A673 (cell line): ENCODE measurements around the gene DRD4. TPM values are rescaled to one million over a fixed set of nuclear protein-coding genes. Genes with fewer than 3 reads are reported as not detected.

Experiments
- BruUV-seq: library from RNA; stranded (reverse); fragments of 400-500 nt; replicated peaks from 2 replicates; lab custom pipeline; 2021; lab: Mats Ljungman, UMichigan
- CTCF ChIA-PET: fragments of 300-600 bp; sonication (Branson Sonifier 250); formaldehyde crosslinking; loops from one replicate; lab custom pipeline; 2022; ENCODE audit warnings: antibody characterized with exemption; lab: Charles Lee
- POLR2A ChIA-PET: fragments of 300-600 bp; sonication (Branson Sonifier 250); formaldehyde crosslinking; loops from one replicate; lab custom pipeline; 2022; ENCODE audit warnings: antibody characterized with exemption; ENCODE audit not compliant: low non-redundant PET; lab: Charles Lee
- DNase-seq: peaks from one replicate; pipeline ENCODE4 v3.0.0-alpha.2; 2015; ENCODE audit warnings: low spot score
- H3K27ac ChIP-seq: fragments of 200-600 bp; sonication (generic); 2 replicates; pipeline ENCODE4 v1.5.1; 2016; ENCODE audit warnings: mixed run types, low read depth, mild to moderate bottlenecking, mixed read lengths, antibody characterized with exemption, low read length; ENCODE audit not compliant: poor library complexity, severe bottlenecking
- H3K27me3 ChIP-seq: fragments of 200-600 bp; sonication (generic); replicated peaks from 2 replicates; pipeline ENCODE4 v1.6.1; 2017; ENCODE audit warnings: mixed run types, low read depth, mild to moderate bottlenecking, mixed read lengths, antibody characterized with exemption, low read length; ENCODE audit not compliant: insufficient read depth, poor library complexity
- H3K36me3 ChIP-seq: fragments of 200-600 bp; sonication (generic); 2 replicates; pipeline ENCODE4 v1.6.1; 2016; ENCODE audit warnings: mixed run types, mild to moderate bottlenecking, mixed read lengths, antibody characterized with exemption, low read length; ENCODE audit not compliant: insufficient read depth, poor library complexity, severe bottlenecking
- H3K4me1 ChIP-seq: fragments of 200-600 bp; sonication (generic); 2 replicates; pipeline ENCODE4 v1.6.1; 2017; ENCODE audit warnings: mixed run types, mild to moderate bottlenecking, mixed read lengths, antibody characterized with exemption, low read length; ENCODE audit not compliant: insufficient read depth, poor library complexity, severe bottlenecking
- H3K4me3 ChIP-seq: fragments of 200-600 bp; sonication (generic); 2 replicates; pipeline ENCODE4 v1.5.1; 2016; ENCODE audit warnings: low read depth, mixed run types, mild to moderate bottlenecking, mixed read lengths, low read length; ENCODE audit not compliant: poor library complexity, severe bottlenecking
- H3K9me3 ChIP-seq: fragments of 200-600 bp; sonication (generic); 2 replicates; pipeline ENCODE4 v1.6.1; 2016; ENCODE audit warnings: mixed run types, low read depth, mild to moderate bottlenecking, mixed read lengths, antibody characterized with exemption, low read length; ENCODE audit not compliant: poor library complexity, severe bottlenecking
- CTCF ChIP-seq: fragments of 300-800, 200-600 bp; sonication (generic); conservative IDR thresholded peaks from 2 replicates; pipeline ENCODE4 v1.5.1; 2017; ENCODE audit warnings: low read depth, mild to moderate bottlenecking, antibody characterized with exemption, low read length, moderate library complexity, mixed read lengths
- EZH2 ChIP-seq: fragments of 200-600 bp; sonication (generic); IDR thresholded peaks from 2 replicates; pipeline ENCODE4 v1.6.1; 2017; ENCODE audit warnings: borderline replicate concordance, low read depth, mild to moderate bottlenecking, mixed read lengths, antibody characterized with exemption, low read length; ENCODE audit not compliant: poor library complexity, severe bottlenecking
- intact Hi-C: fragments of 100-400 bp; cut with micrococcal nuclease; formaldehyde crosslinking; loops from one replicate; pipeline ENCODE4 v1.10.0; 2022; ENCODE audit not compliant: unreplicated experiment
- total RNA-seq: library from RNA; stranded (reverse); gene quantifications from 2 replicates; pipeline ENCODE4 v1.2.3, GENCODE V29; 2021

The DRD4 gene
- total RNA-seq, 1 experiment from 2014 or later: 3.0 TPM

- no TSS peak for BruUV-seq
- ChIA-PET POLR2A (no interaction called here), CTCF (no interaction called here)
- TF ChIP-seq CTCF (no peak), EZH2 (no peak)
- intact Hi-C loops: no loop called here
- H3K4me3 ChIP-seq: no peak overlapping the region
- no peaks in the 10 kb centered on the region for H3K36me3 ChIP-seq
- H3K27me3 ChIP-seq: no peaks in the 10 kb centered on the region
- DNase-seq: no peak
- no peak overlapping the region for H3K27ac ChIP-seq
- H3K4me1 ChIP-seq: peaks cover 5% of the 10 kb centered on the region
- no peaks in the 10 kb centered on the region for H3K9me3 ChIP-seq
Observed at GRCh38 chr11:657691-658126, 20.6 kb downstream of the DRD4 start.

- TF ChIP-seq EZH2 (no peak), CTCF (no peak)
- Histone ChIP-seq H3K27me3 (no peaks in the 10 kb centered on the region), H3K27ac (no peak overlapping the region), H3K36me3 (peaks cover 6% of the 10 kb centered on the region), H3K4me3 (no peak overlapping the region), H3K4me1 (peaks cover 5% of the 10 kb centered on the region), H3K9me3 (no peaks in the 10 kb centered on the region)
- ChIA-PET POLR2A (no interaction called here), CTCF (no interaction called here)
- DNase-seq: no peak
- intact Hi-C loops: loop anchor here (5.0 kb wide), 1 partner anchor 63 kb away; no protein-coding TSS in a partner anchor
- BruUV-seq: no TSS peak
Observed at GRCh38 chr11:659532-660085, 22.5 kb downstream of the DRD4 start.

GRCh38 chr11:660281-660680 is 23.2 kb downstream of the DRD4 start:
- H3K36me3 ChIP-seq: peaks cover 6% of the 10 kb centered on the region
- DNase-seq: no peak
- TF ChIP-seq EZH2: no peak
- no peak for TF ChIP-seq CTCF
- no peaks in the 10 kb centered on the region for H3K9me3 ChIP-seq
- intact Hi-C loops: loop anchor here (5.0 kb wide), 1 partner anchor 62 kb away; no protein-coding TSS in a partner anchor
- H3K27me3 ChIP-seq: no peaks in the 10 kb centered on the region
- H3K4me3 ChIP-seq: no peak overlapping the region
- ChIA-PET CTCF (no interaction called here), POLR2A (no interaction called here)
- H3K27ac ChIP-seq: no peak overlapping the region
- no TSS peak for BruUV-seq
- peaks cover 9% of the 10 kb centered on the region for H3K4me1 ChIP-seq
